Gastroesophageal sphincter (tissue), 3 donors: ENCODE data around the gene CCDC92B.

Source experiments
- CTCF ChIP-seq, 4 experiments: fragments of 200-600 bp in 2 of 4; fragments of 450-650 bp in 2 of 4; sonication (generic) in 1 of 4; IDR thresholded peaks; one replicate each; pipeline ENCODE4 v1.5.1; 2017 to 2019; ENCODE audit warnings: antibody characterized with exemption in 4 of 4, mild to moderate bottlenecking in 2 of 4, moderate library complexity in 2 of 4
- EP300 ChIP-seq: sonication (generic); formaldehyde crosslinking; IDR thresholded peaks from one replicate; pipeline ENCODE4 v1.6.1; 2017; ENCODE audit warnings: antibody characterized with exemption, mild to moderate bottlenecking
- POLR2A ChIP-seq, 2 donors: fragments of 450-650 bp; IDR thresholded peaks; one replicate each; pipeline ENCODE4 v1.6.1; 2017; ENCODE audit warnings: antibody characterized with exemption in 2 of 2, mild to moderate bottlenecking in 2 of 2, moderate library complexity in 1 of 2
- POLR2AphosphoS5 ChIP-seq: sonication (generic); formaldehyde crosslinking; IDR thresholded peaks from one replicate; pipeline ENCODE4 v1.6.1; 2017; ENCODE audit warnings: antibody characterized with exemption

- TF ChIP-seq POLR2A (IDR thresholded peaks at IDR 0.05) (no peak), CTCF (IDR thresholded peaks at IDR 0.05) (no peak), EP300 (no peak), POLR2AphosphoS5 (no peak)
Measured at GRCh38 chr17:2750721-2751120, 1.3 kb upstream of the CCDC92B start.
